Panc1 (cell line): ENCODE data around the gene KCNJ13. TPM values are rescaled to one million over a fixed set of nuclear protein-coding genes. Genes with fewer than 3 reads are reported as not detected.

Experiments used
- ATAC-seq: fragments of 200-7000 bp; cut with Tn5 transposase; 2 replicates; pipeline ENCODE4 v1.9.1; 2020; ENCODE audit warnings: mild to moderate bottlenecking, moderate library complexity
- BruUV-seq: library from RNA; stranded (reverse); fragments of 400-500 nt; replicated peaks from 2 replicates; lab custom pipeline; 2021; lab: Mats Ljungman, UMichigan
- CTCF ChIA-PET: fragments of 300-600 bp; sonication (Branson Sonifier 250); formaldehyde crosslinking; loops from one replicate; lab custom pipeline; 2022; ENCODE audit warnings: antibody characterized with exemption; lab: Charles Lee
- POLR2A ChIA-PET: fragments of 300-600 bp; sonication (Branson Sonifier 250); formaldehyde crosslinking; loops from one replicate; lab custom pipeline; 2022; ENCODE audit warnings: antibody characterized with exemption; lab: Charles Lee
- DNase-seq: peaks from one replicate; pipeline ENCODE4 v3.0.0-alpha.2; 2010; ENCODE audit warnings: low read depth, low spot score
- H3K27ac ChIP-seq: 2 replicates; pipeline ENCODE4 v1.5.1; 2011; ENCODE audit warnings: mild to moderate bottlenecking, low read length, inconsistent platforms
- H3K27me3 ChIP-seq: fragments of 200-500 bp; sonication (Bioruptor generic); 2 replicates; pipeline ENCODE4 v1.6.0; 2014; ENCODE audit warnings: low read length, inconsistent platforms; ENCODE audit not compliant: control insufficient read depth, insufficient read depth
- H3K36me3 ChIP-seq: fragments of 200-500 bp; sonication (Bioruptor generic); 2 replicates; pipeline ENCODE4 v1.5.1; 2014; ENCODE audit warnings: inconsistent platforms, mild to moderate bottlenecking, low read length, moderate library complexity; ENCODE audit not compliant: control insufficient read depth, insufficient read depth
- H3K4me1 ChIP-seq: 2 replicates; pipeline ENCODE4 v1.5.1; 2011; ENCODE audit warnings: inconsistent platforms, mild to moderate bottlenecking, low read length, moderate library complexity; ENCODE audit not compliant: control insufficient read depth, insufficient read depth
- H3K4me3 ChIP-seq, 2 experiments: 2 replicates each; pipeline ENCODE4 v1.5.1; 2011 to 2012; ENCODE audit warnings: low read depth in 2 of 2, low read length in 2 of 2, mild to moderate bottlenecking in 2 of 2, inconsistent platforms in 1 of 2, moderate library complexity in 1 of 2
- H3K9me3 ChIP-seq: fragments of 200-500 bp; sonication (Bioruptor generic); 2 replicates; pipeline ENCODE4 v1.5.1; 2014; ENCODE audit warnings: low read depth, mild to moderate bottlenecking, inconsistent platforms, low read length, moderate library complexity; ENCODE audit not compliant: control insufficient read depth, insufficient read depth
- POLR2AphosphoS5 ChIP-seq: IDR thresholded peaks from 2 replicates; pipeline ENCODE4 v1.6.1; 2012; ENCODE audit warnings: mild to moderate bottlenecking, low read depth, low read length, moderate library complexity
- REST ChIP-seq, 2 experiments: IDR thresholded peaks; 2 replicates each; pipeline ENCODE4 v1.6.1; 2011 to 2012; ENCODE audit warnings: low read depth in 2 of 2, control low read depth in 1 of 2, low read length in 1 of 2, mild to moderate bottlenecking in 1 of 2, moderate library complexity in 1 of 2; ENCODE audit not compliant: insufficient read depth in 1 of 2
- SIN3A ChIP-seq: IDR thresholded peaks from 2 replicates; pipeline ENCODE4 v1.6.1; 2012; ENCODE audit warnings: low read depth, mild to moderate bottlenecking, low read length, moderate library complexity, borderline replicate concordance; ENCODE audit not compliant: insufficient read depth
- TCF7L2 ChIP-seq: IDR thresholded peaks from 2 replicates; pipeline ENCODE4 v1.6.1; 2011; ENCODE audit warnings: mild to moderate bottlenecking, low read depth, low read length, inconsistent platforms
- in situ Hi-C: cut with HindIII; loops from 2 replicates; pipeline ENCODE4 v1.10.0; 2016; ENCODE audit warnings: low sequenced_read_pairs, low pct_unique_long_range_greater_than_20kb
- intact Hi-C: fragments of 100-400 bp; cut with micrococcal nuclease; formaldehyde crosslinking; loops from one replicate; pipeline ENCODE4 v1.10.0; 2022; ENCODE audit not compliant: unreplicated experiment
- total RNA-seq: library from RNA; stranded (reverse); gene quantifications from one replicate; pipeline ENCODE4 v1.2.1, GENCODE V29; 2021; ENCODE audit not compliant: unreplicated experiment
- TF ChIP-seq, protein P1 (sequence below): fragments of 450-650 bp; IDR thresholded peaks from 2 replicates; pipeline ENCODE4 v1.5.1; 2017; ENCODE audit warnings: mild to moderate bottlenecking

KCNJ13 gene
- total RNA-seq, 1 experiment from 2014 or later, result 1.1 TPM

DNA sequence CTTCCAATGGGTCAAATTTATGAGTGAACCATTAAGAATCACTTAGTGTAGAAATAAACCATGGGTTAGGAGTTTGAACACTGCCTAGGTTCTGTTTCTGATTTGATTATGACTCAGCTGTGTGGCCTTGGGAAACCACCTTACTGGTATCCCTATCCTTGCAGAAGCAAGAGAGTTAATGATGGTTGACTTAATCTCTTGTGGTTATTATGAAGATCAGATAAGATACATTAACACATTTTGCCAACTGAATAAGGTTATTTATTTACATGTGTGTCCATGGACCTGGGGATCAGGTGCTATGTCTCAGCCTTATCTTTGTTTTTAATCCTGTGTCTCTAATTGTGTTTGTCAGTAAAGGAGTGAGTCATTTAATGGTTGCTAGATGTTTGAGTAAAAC is 5.4 kb upstream of the KCNJ13 start:
- Histone ChIP-seq H3K36me3 (0 out of 2 replicates have a peak, but pooled peaks cover 6% of the 10 kb centered on the region), H3K4me3 (no peak overlapping the region), H3K27me3 (no peaks in the 10 kb centered on the region), H3K27ac (peak overlapping the region; percentile 67), H3K9me3 (no peaks in the 10 kb centered on the region), H3K4me1 (peaks cover 47% of the 10 kb centered on the region)
- ChIA-PET CTCF (no interaction called here), POLR2A (no interaction called here)
- intact Hi-C loops (no loop called here), in situ Hi-C loops (no loop called here)
- ATAC-seq, result peak; percentile 97
- peak; percentile 8 for DNase-seq
- no TSS peak for BruUV-seq
- TF ChIP-seq POLR2AphosphoS5 (peak; percentile 40; the same call in 1 of the 2 replicates), SIN3A (no peak), REST (IDR thresholded peaks at IDR 0.05; ENCODE audit: insufficient read depth in 1 of 2, low read depth in 2 of 2, low read length in 1 of 2) (0 out of 4 replicates have a peak, but pooled peaks of 1 of the 2 experiments have one; percentile 11), TCF7L2 (peak; percentile 42)
- TF ChIP-seq, protein P1, sequence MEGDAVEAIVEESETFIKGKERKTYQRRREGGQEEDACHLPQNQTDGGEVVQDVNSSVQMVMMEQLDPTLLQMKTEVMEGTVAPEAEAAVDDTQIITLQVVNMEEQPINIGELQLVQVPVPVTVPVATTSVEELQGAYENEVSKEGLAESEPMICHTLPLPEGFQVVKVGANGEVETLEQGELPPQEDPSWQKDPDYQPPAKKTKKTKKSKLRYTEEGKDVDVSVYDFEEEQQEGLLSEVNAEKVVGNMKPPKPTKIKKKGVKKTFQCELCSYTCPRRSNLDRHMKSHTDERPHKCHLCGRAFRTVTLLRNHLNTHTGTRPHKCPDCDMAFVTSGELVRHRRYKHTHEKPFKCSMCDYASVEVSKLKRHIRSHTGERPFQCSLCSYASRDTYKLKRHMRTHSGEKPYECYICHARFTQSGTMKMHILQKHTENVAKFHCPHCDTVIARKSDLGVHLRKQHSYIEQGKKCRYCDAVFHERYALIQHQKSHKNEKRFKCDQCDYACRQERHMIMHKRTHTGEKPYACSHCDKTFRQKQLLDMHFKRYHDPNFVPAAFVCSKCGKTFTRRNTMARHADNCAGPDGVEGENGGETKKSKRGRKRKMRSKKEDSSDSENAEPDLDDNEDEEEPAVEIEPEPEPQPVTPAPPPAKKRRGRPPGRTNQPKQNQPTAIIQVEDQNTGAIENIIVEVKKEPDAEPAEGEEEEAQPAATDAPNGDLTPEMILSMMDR, result no peak

DNA sequence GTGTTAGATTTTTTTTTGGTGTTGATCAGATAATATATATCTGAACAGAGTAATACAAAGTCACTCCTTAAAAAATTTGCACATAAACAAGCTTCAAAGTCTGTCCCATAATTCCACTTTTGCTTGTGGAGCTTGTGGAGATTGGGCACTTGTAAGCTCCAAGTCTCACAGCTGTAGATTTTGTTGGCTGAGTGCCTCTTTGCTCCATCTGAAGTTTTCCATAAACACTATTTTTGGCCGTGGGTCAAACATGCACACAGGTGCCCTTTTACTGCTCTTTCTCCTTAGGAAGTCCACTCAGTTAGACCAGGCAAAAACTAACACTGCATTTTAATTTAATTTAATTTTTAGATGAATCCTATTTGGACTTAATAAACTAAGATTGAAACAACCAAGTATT is 3.6 kb upstream of the KCNJ13 start:
- Histone ChIP-seq H3K27ac (peak overlapping the region; percentile 74), H3K27me3 (no peaks in the 10 kb centered on the region), H3K4me3 (no peak overlapping the region), H3K9me3 (no peaks in the 10 kb centered on the region), H3K4me1 (peaks cover 52% of the 10 kb centered on the region), H3K36me3 (no peaks in the 10 kb centered on the region)
- no TSS peak for BruUV-seq
- ATAC-seq, result no peak
- ChIA-PET CTCF (no interaction called here), POLR2A (interaction anchor here (0.6 kb wide), 2 partner anchors 12 to 163 kb away, joined by 3 read pairs; no protein-coding TSS in a partner anchor)
- in situ Hi-C loops (no loop called here), intact Hi-C loops (no loop called here)
- TF ChIP-seq REST (IDR thresholded peaks at IDR 0.05; ENCODE audit: insufficient read depth in 1 of 2, low read depth in 2 of 2, low read length in 1 of 2) (no peak), TCF7L2 (peak; percentile 74)
- TF ChIP-seq, protein P1, result no peak
- no peak for DNase-seq
